ENCODE measurements around the gene OSBP. TPM values are rescaled to one million over a fixed set of nuclear protein-coding genes. Genes with fewer than 3 reads are reported as not detected.

Gene OSBP
- polyA plus RNA-seq, 1 donor from 2014 or later = 24.4 TPM

GRCh38 chr11:59556917-59557348 lies 58.6 kb downstream of the OSBP start:
- TF ChIP-seq EP300 (conservative IDR thresholded peaks at IDR 0.05; ENCODE audit: poor library complexity, severe bottlenecking) = no peak
- TF ChIP-seq REST (IDR thresholded peaks at IDR 0.05; ENCODE audit: borderline replicate concordance) = no peak
- TF ChIP-seq MXI1 (conservative IDR thresholded peaks at IDR 0.05; ENCODE audit: poor library complexity, severe bottlenecking) = no peak
- no peak for TF ChIP-seq SMC3 (conservative IDR thresholded peaks at IDR 0.05; ENCODE audit: poor library complexity)
- TF ChIP-seq RAD21 (conservative IDR thresholded peaks at IDR 0.05) = no peak
- TF ChIP-seq TAF1 (IDR thresholded peaks at IDR 0.05; ENCODE audit: low read depth) = no peak
- H3K4me3 ChIP-seq (ENCODE audit: low read length) = peak overlapping the region; percentile 68
- H3K4me2 ChIP-seq (ENCODE audit: low read length) = no peak overlapping the region
- H3F3A ChIP-seq (ENCODE audit: insufficient read depth, low read length, poor library complexity, severe bottlenecking) = peaks cover 5% of the 10 kb centered on the region
- H3K36me3 ChIP-seq (ENCODE audit: insufficient read depth, low read length) = no peaks in the 10 kb centered on the region
- H2AFZ ChIP-seq (ENCODE audit: low read depth, low read length) = no peak overlapping the region
- H3K9me3 ChIP-seq (ENCODE audit: low read length) = no peaks in the 10 kb centered on the region
- no peaks in the 10 kb centered on the region for H3K79me2 ChIP-seq (replicated peaks; ENCODE audit: insufficient read depth, low read length)
- no peak overlapping the region for H3K9ac ChIP-seq (ENCODE audit: low read length)
- H4K20me1 ChIP-seq (ENCODE audit: insufficient read depth) = no peaks in the 10 kb centered on the region
- no peaks in the 10 kb centered on the region for H3K9me2 ChIP-seq (ENCODE audit: insufficient read depth, low read length)
- H3K27me3 ChIP-seq (ENCODE audit: insufficient read depth, low read depth, low read length) = no peaks in the 10 kb centered on the region
- peak overlapping the region; percentile 3 for H3K27ac ChIP-seq (ENCODE audit: low read length)

GRCh38 chr11:59556115-59556916 lies 59.3 kb downstream of the OSBP start:
- TF ChIP-seq MXI1 (conservative IDR thresholded peaks at IDR 0.05; ENCODE audit: poor library complexity, severe bottlenecking) (peak; percentile 78), POLR2AphosphoS5 (IDR thresholded peaks at IDR 0.05) (no peak)
- H3K4me2 ChIP-seq (ENCODE audit: low read length) = peak overlapping the region; percentile 32
- H3F3A ChIP-seq (ENCODE audit: insufficient read depth, low read length, poor library complexity, severe bottlenecking) = peaks cover 8% of the 10 kb centered on the region
- no peaks in the 10 kb centered on the region for H4K20me1 ChIP-seq (ENCODE audit: insufficient read depth)
- peak overlapping the region; percentile 37 for H3K27ac ChIP-seq (ENCODE audit: low read length)
- H3K9me2 ChIP-seq (ENCODE audit: insufficient read depth, low read length) = no peaks in the 10 kb centered on the region
- H3K4me3 ChIP-seq (ENCODE audit: low read length) = peak overlapping the region; percentile 68
- no peaks in the 10 kb centered on the region for H3K36me3 ChIP-seq (ENCODE audit: insufficient read depth, low read length)
- no peaks in the 10 kb centered on the region for H3K79me2 ChIP-seq (replicated peaks; ENCODE audit: insufficient read depth, low read length)
- peak overlapping the region; percentile 11 for H2AFZ ChIP-seq (ENCODE audit: low read depth, low read length)
- no peaks in the 10 kb centered on the region for H3K27me3 ChIP-seq (ENCODE audit: insufficient read depth, low read depth, low read length)
- no peaks in the 10 kb centered on the region for H3K9me3 ChIP-seq (ENCODE audit: low read length)
- H3K9ac ChIP-seq (ENCODE audit: low read length) = peak overlapping the region; percentile 54

- H3F3A ChIP-seq (ENCODE audit: insufficient read depth, low read length, poor library complexity, severe bottlenecking) = peaks cover 7% of the 10 kb centered on the region
- peak overlapping the region; percentile 68 for H3K4me3 ChIP-seq (ENCODE audit: low read length)
- no peaks in the 10 kb centered on the region for H3K36me3 ChIP-seq (ENCODE audit: insufficient read depth, low read length)
- H3K27ac ChIP-seq (ENCODE audit: low read length) = peak overlapping the region; percentile 37
- H2AFZ ChIP-seq (ENCODE audit: low read depth, low read length) = peak overlapping the region; percentile 11
- peak overlapping the region; percentile 32 for H3K4me2 ChIP-seq (ENCODE audit: low read length)
- H3K27me3 ChIP-seq (ENCODE audit: insufficient read depth, low read depth, low read length) = no peaks in the 10 kb centered on the region
- peak overlapping the region; percentile 54 for H3K9ac ChIP-seq (ENCODE audit: low read length)
- no peaks in the 10 kb centered on the region for H3K79me2 ChIP-seq (replicated peaks; ENCODE audit: insufficient read depth, low read length)
- no peaks in the 10 kb centered on the region for H3K9me2 ChIP-seq (ENCODE audit: insufficient read depth, low read length)
- no peaks in the 10 kb centered on the region for H4K20me1 ChIP-seq (ENCODE audit: insufficient read depth)
- no peaks in the 10 kb centered on the region for H3K9me3 ChIP-seq (ENCODE audit: low read length)
- TF ChIP-seq EZH2 (IDR thresholded peaks at IDR 0.05; ENCODE audit: borderline replicate concordance, insufficient read depth, low read length, poor library complexity, severe bottlenecking) (no peak), SMC3 (conservative IDR thresholded peaks at IDR 0.05; ENCODE audit: poor library complexity) (no peak), RAD21 (conservative IDR thresholded peaks at IDR 0.05) (no peak), POLR2AphosphoS5 (IDR thresholded peaks at IDR 0.05) (no peak), EP300 (conservative IDR thresholded peaks at IDR 0.05; ENCODE audit: poor library complexity, severe bottlenecking) (no peak), REST (IDR thresholded peaks at IDR 0.05; ENCODE audit: borderline replicate concordance) (no peak), TAF1 (IDR thresholded peaks at IDR 0.05; ENCODE audit: low read depth) (no peak), MXI1 (conservative IDR thresholded peaks at IDR 0.05; ENCODE audit: poor library complexity, severe bottlenecking) (no peak), CTCF (IDR thresholded peaks at IDR 0.05; ENCODE audit: poor library complexity, severe bottlenecking) (no peak)
Observed at GRCh38 chr11:59555601-59556114, 59.9 kb downstream of the OSBP start.
